ENCODE results near the gene ATP9A. TPM values are rescaled to one million over a fixed set of nuclear protein-coding genes. Genes with fewer than 3 reads are reported as not detected.

ATP9A gene
- total RNA-seq, 1 donor from 2014 or later, result 37.6 TPM

GRCh38 chr20:51588762-51589161 lies 179.4 kb downstream of the ATP9A start:
- no peak for TF ChIP-seq CTCF (IDR thresholded peaks at IDR 0.05; ENCODE audit: insufficient read depth, low read length, poor library complexity, severe bottlenecking)

GRCh38 chr20:51587145-51587544 lies 181.0 kb downstream of the ATP9A start:
- H3K27me3 ChIP-seq (ENCODE audit: control insufficient read depth, insufficient read depth, low read length), result no peaks in the 10 kb centered on the region
- no peaks in the 10 kb centered on the region for H3K36me3 ChIP-seq (ENCODE audit: control insufficient read depth, insufficient read depth, low read length)
- H3K4me3 ChIP-seq (ENCODE audit: low read depth, low read length), result no peak overlapping the region
- no peak for DNase-seq (ENCODE audit: low read depth)
- TF ChIP-seq CTCF (IDR thresholded peaks at IDR 0.05; ENCODE audit: insufficient read depth, low read length, poor library complexity, severe bottlenecking), result no peak

More at GRCh38 chr20:51588762-51589161, 179.4 kb downstream of the ATP9A start:
- Histone ChIP-seq H3K27me3 (ENCODE audit: control insufficient read depth, insufficient read depth, low read length) (no peaks in the 10 kb centered on the region), H3K36me3 (ENCODE audit: control insufficient read depth, insufficient read depth, low read length) (no peaks in the 10 kb centered on the region), H3K4me3 (ENCODE audit: low read depth, low read length) (no peak overlapping the region)
- DNase-seq (ENCODE audit: low read depth), result no peak

GRCh38 chr20:51586005-51586440 lies 182.2 kb downstream of the ATP9A start:
- Histone ChIP-seq H3K36me3 (ENCODE audit: control insufficient read depth, insufficient read depth, low read length) (no peaks in the 10 kb centered on the region), H3K4me3 (ENCODE audit: low read depth, low read length) (no peak overlapping the region), H3K27me3 (ENCODE audit: control insufficient read depth, insufficient read depth, low read length) (no peaks in the 10 kb centered on the region)
- DNase-seq (ENCODE audit: low read depth), result no peak
- TF ChIP-seq CTCF (IDR thresholded peaks at IDR 0.05; ENCODE audit: insufficient read depth, low read length, poor library complexity, severe bottlenecking), result no peak

- no peaks in the 10 kb centered on the region for H3K27me3 ChIP-seq (ENCODE audit: control insufficient read depth, insufficient read depth, low read length)
- no peak for TF ChIP-seq CTCF (IDR thresholded peaks at IDR 0.05; ENCODE audit: insufficient read depth, low read length, poor library complexity, severe bottlenecking)
- DNase-seq (ENCODE audit: low read depth), result no peak
- H3K36me3 ChIP-seq (ENCODE audit: control insufficient read depth, insufficient read depth, low read length), result no peaks in the 10 kb centered on the region
- no peak overlapping the region for H3K4me3 ChIP-seq (ENCODE audit: low read depth, low read length)
Measured at GRCh38 chr20:51585148-51585547, 183.0 kb downstream of the ATP9A start.

- Histone ChIP-seq H3K36me3 (ENCODE audit: control insufficient read depth, insufficient read depth, low read length) (no peaks in the 10 kb centered on the region), H3K4me3 (ENCODE audit: low read depth, low read length) (no peak overlapping the region)
- TF ChIP-seq CTCF (IDR thresholded peaks at IDR 0.05; ENCODE audit: insufficient read depth, low read length, poor library complexity, severe bottlenecking), result no peak
Measured at GRCh38 chr20:51584737-51585136, 183.5 kb downstream of the ATP9A start.

GRCh38 chr20:51584116-51584515 lies 184.1 kb downstream of the ATP9A start:
- TF ChIP-seq CTCF (IDR thresholded peaks at IDR 0.05; ENCODE audit: insufficient read depth, low read length, poor library complexity, severe bottlenecking), result no peak
- Histone ChIP-seq H3K4me3 (ENCODE audit: low read depth, low read length) (no peak overlapping the region), H3K27me3 (ENCODE audit: control insufficient read depth, insufficient read depth, low read length) (no peaks in the 10 kb centered on the region), H3K36me3 (ENCODE audit: control insufficient read depth, insufficient read depth, low read length) (no peaks in the 10 kb centered on the region)
- DNase-seq (ENCODE audit: low read depth), result no peak

More at GRCh38 chr20:51584737-51585136, 183.5 kb downstream of the ATP9A start:
- no peaks in the 10 kb centered on the region for H3K27me3 ChIP-seq (ENCODE audit: control insufficient read depth, insufficient read depth, low read length)
- DNase-seq (ENCODE audit: low read depth), result no peak
